HG03103 (cell line): ENCODE data around the gene PRKCE.
A peak's percentile ranks its signal among the peaks of the same experiment; 100 is the strongest.

ENCODE experiments used
- ATAC-seq: cut with Tn5 transposase; IDR thresholded peaks from one replicate; pipeline ENCODE4 v1.9.1; 2021; ENCODE audit warnings: low read depth; ENCODE audit not compliant: unreplicated experiment

Gene PRKCE

DNA sequence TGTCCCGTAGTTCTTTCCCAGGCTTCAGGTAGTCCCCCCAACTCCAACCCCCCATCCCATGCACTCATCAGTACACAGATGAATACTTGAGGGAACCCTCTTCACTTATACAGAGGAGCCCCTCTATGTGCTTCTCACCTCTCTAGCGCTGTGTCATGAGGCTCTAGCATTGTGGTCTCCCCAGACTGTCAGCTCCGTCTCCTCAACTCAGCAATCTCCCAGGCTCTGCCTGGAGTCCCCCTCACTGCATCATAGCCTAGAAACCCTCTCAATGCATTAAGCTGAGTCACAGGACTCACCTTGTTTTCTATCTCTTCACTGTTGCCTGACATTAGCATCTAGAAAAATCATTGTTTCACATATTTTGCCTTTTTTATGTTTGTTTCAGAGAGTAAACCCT is 20.2 kb upstream of the PRKCE start:
- ATAC-seq: no peak

GRCh38 chr2:45631955-45632354 is 19.5 kb upstream of the PRKCE start:
- ATAC-seq: no peak

- no peak for ATAC-seq
Observed at GRCh38 chr2:45634223-45634622, 17.3 kb upstream of the PRKCE start.

- no peak for ATAC-seq
Observed at GRCh38 chr2:45636008-45636407, 15.5 kb upstream of the PRKCE start.

- no peak for ATAC-seq
Observed at GRCh38 chr2:45637440-45637839, 14.0 kb upstream of the PRKCE start.

DNA sequence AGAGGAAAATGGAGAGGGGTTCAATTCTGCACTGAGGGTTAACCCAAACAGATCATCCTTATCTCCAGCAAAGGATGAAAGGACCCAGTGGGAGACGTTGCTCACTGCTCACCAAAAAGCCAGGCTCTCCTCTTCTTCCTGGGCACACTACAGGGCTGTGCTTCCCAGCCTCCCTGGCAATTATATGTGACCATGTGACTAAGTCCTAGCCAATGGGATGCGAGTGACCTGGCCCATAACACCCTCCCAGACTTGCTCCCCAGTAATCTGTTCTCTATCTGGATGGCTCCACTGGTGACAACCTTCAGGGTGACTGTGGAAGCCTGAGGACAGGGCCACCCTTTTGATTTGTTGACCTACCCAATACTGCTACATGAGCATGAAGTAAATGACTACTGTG is 10.9 kb upstream of the PRKCE start:
- ATAC-seq: no peak

- ATAC-seq: no peak
Observed at GRCh38 chr2:45643095-45643494, 8.4 kb upstream of the PRKCE start.

DNA sequence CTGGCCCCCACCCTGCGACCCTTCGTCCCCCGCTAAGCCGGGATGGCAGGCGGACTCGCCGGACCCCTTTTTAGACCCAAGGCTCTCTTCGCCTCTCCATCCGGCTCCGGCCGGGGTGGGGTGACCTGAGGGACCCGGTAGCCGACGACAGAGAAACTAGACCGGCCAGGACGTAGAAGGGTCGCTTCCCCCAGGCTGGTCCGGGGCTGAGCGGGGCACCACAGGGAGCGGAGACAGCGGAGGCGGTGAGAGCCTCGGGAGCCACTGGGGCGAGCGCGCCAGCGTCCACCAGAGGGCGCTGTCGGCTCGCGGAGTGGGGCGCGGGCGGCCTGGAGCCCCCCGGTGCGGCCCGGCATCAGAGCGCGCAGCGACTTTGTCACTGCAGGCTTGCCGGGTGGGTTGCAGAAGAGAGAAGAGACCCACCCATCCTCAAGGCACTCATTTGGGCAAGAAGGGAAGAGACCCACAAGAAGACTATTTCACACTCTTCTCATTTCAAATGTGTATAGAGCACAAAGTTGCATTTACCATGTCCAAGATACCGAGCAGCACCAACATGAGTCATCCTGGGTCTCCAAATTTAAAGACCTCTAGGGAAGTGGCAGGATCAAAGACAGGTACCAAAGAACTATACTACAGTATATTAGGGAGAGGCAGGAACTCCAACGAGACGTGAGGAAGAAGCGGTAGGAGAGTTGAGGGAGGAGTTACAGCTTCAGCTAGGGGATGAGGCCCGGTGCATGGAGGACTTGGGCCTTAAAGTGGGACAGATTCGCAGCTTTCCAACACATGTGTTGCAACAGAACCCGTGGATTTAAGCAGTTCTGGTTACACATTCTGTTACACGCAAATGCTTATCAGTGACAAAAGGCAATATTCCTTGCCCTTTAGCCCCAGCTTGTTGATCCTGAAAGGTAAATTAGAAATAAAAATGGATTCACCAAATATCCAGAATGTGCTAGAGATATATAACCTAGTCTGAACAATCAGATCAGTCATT is 7.6 kb upstream of the PRKCE start:
- ATAC-seq: peak; percentile 58

DNA sequence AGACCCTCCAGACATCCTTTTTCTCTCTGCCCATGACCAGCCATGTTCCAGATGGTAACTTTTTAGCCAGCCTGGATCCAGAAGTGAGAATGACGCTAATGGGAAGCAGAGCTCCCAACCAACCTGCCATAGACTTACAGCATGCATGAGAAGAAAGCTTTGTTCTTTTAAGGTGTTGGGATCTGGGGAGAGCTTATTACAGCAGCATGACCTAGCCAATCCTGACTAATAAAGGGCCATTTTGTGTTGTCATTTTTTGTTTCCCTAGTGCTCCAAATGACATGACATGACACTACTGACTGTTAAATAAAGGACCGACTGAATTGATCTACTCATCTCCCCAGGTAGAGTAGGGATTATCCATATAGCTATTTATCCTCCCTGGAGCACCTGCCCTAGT is 5.2 kb upstream of the PRKCE start:
- no peak for ATAC-seq

- ATAC-seq: no peak
Observed at GRCh38 chr2:45647356-45647755, 4.1 kb upstream of the PRKCE start.

DNA sequence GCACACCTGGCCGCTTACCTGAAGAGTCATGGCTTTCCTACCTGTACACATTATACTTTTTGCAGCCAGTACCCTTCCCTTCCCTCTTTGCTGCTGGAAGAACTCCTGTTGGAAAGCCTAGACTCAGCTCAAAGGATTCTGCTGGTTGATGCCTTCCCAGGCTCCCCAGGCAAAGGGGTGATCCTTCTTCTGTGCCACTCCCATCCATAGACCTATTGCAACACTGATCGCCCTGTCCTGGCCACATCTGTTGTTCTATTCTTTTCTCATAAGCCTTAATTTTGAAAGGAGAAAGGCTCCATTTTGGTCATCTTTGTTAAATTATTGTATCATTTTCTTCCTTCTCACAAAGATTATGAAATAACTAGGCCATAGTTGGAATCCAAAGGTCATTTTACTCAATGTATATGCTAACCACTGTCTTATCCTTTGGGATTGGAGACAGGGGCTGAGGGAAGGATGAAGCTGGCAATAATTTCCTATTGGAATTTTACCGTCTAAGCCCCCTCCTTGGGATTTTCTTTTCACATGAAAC is 3.4 kb upstream of the PRKCE start:
- no peak for ATAC-seq

- ATAC-seq: no peak
Observed at GRCh38 chr2:45648636-45649035, 2.8 kb upstream of the PRKCE start.

GRCh38 chr2:45649462-45649857 is 2.0 kb upstream of the PRKCE start:
- ATAC-seq: no peak

GRCh38 chr2:45649858-45650811 is 1.3 kb upstream of the PRKCE start:
- ATAC-seq: no peak

DNA sequence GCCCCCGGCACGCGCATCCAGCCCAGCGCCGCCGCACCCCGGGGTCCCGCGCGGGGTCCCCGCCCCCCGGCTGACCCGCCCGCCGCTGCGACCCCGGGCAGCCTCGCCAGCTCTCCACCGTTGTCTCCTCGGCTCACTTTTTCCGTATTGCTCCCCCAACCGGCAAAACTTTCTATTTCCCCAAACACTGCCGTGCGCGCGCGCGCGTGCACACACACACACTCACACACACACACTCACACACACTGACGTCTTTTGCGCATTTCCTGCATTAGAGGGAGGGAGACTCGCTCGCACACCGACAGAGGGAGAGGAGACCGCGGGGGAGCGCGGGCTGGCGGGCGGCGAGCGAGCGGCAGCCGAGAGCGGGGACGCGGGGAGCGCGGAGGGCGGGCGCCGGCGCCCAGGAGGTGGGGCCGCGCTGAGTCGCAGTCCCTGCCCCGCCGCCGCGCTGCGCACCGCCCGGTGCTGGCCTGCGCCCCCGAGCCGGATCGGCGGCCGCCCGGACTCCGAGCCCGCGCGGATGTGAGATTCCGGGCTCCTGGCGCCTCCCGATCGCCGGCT is 542 bp upstream of the PRKCE start:
- ATAC-seq: peak; percentile 56

DNA sequence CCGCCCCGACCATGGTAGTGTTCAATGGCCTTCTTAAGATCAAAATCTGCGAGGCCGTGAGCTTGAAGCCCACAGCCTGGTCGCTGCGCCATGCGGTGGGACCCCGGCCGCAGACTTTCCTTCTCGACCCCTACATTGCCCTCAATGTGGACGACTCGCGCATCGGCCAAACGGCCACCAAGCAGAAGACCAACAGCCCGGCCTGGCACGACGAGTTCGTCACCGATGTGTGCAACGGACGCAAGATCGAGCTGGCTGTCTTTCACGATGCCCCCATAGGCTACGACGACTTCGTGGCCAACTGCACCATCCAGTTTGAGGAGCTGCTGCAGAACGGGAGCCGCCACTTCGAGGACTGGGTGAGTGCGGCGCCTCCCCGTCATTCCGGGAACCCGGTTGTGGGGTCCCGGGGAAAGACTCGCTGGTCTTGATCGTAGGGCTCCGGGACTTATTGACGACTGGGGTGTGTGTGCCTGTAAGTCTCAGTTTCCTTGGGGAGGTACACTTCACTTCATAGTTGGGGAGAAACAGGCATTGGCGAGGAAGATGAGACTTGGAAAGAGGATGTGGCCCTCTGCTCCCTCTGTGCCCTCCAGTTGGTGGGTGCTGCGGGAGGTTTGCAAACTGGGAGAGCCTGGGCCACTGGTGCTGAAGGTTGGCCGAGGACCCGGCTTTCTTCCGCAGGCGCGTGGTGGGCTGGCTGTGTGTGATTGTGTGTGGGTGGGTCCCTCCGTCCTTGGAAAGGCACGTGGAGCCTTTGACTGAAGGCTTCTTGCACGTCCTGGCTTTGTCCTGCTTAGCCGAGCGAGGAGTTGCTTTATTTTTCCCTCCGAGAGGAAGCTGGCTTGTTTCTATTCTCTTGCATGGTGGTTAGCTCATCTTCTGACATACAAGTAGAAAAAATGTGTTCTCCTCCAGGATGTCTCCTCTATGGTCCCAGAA is 886 bp downstream of the PRKCE start:
- ATAC-seq: no peak

GRCh38 chr2:45653122-45653913 is 1.8 kb downstream of the PRKCE start:
- no peak for ATAC-seq

DNA sequence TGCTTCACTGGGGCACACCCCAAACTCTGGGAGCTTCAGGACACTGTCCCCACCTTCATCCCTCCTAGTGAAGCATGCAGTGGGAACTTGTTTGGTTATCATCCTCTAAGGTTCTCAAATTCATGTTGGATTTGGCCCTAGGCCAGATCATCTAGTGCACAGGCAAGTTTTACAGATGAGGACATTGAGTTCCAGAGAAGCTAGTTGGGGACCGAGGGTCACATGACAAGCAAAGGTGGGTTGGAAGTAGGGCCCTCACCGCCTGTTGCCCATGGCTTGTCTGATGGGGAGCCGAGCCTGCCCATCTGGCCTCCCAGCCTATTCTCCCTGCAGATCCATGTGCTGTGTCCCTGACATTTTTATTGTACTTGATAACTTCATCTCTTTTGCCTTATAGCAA is 2.8 kb downstream of the PRKCE start:
- no peak for ATAC-seq

DNA sequence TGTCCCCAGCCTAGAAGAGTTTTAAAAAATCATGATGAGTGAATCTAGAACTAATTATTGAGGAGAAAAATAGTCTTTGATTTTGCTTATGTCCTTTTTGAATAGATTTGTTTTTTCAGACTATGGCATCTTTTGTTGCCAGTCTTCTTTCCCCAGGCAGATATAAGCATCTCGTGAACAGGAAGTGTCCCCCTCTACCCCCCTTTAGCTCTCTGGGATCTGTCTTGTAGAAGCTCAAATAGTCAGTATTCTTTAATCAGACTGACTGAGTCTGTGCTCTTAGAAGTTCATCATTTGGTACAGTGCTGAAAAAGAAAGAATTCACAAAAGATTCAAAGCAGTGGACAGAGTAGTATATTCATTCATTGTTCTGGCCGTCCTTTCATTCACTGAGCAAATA is 10.4 kb downstream of the PRKCE start:
- ATAC-seq: no peak
